ENCODE data around the gene VIPR1. TPM values are rescaled to one million over a fixed set of nuclear protein-coding genes. Genes with fewer than 3 reads are reported as not detected.
A peak's percentile ranks its signal among the peaks of the same experiment; 100 is the strongest.

VIPR1 gene
- total RNA-seq, 2 experiments from 2014 or later, result 6.6 to 6.7 TPM

DNA sequence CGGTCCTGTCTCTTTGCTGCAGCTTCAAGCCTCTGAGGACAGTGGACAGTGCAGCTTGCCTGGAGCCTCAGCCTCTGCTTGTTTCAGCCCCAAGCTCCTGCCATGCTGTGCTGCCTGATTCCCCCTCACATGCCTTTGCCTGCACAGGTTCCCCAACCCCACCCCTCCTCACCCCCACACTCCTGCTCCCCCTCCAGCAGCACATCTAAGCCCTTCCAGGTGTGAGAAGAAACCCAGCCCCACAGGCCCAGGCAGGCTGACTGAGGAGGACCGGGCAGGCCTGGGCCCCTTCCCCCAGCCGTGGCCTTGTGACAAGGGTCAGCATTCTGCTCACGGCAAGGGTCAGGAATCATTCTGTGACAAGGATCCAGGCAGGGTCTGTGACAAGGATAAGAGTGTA is 22.8 kb downstream of the VIPR1 start:
- H3K27ac Mint-ChIP-seq, result no peak overlapping the region
- no peak for ATAC-seq
- peaks cover 17% of the 10 kb centered on the region for H3K36me3 Mint-ChIP-seq (ENCODE audit: low read depth)

GRCh38 chr3:42525736-42526345 is 23.4 kb downstream of the VIPR1 start:
- H3K27me3 Mint-ChIP-seq, result no peaks in the 10 kb centered on the region
- intact Hi-C loops (cut with DNase I, micrococcal nuclease), result no loop called here
- H3K27ac Mint-ChIP-seq, result peak overlapping the region; percentile 86
- H3K36me3 Mint-ChIP-seq (ENCODE audit: low read depth), result peaks cover 17% of the 10 kb centered on the region
- ChIA-PET CTCF (interaction anchor here (0.6 to 2.0 kb wide), 8 partner anchors 8 to 198 kb away, joined by 3 to 12 read pairs (median 4); partner anchors contain the start of gene VIPR1), POLR2A (interaction anchor here (0.5 to 0.7 kb wide), 2 partner anchors 93 to 308 kb away, joined by 3 to 4 read pairs; no protein-coding TSS in a partner anchor)
- H3K4me3 Mint-ChIP-seq, result no peak overlapping the region
- DNase-seq (no peak), ATAC-seq (no peak)
- no peaks in the 10 kb centered on the region for H3K9me3 Mint-ChIP-seq (ENCODE audit: low read depth)
- peaks cover 58% of the 10 kb centered on the region for H3K4me1 Mint-ChIP-seq

More for the DNA sequence above, 22.8 kb downstream of the VIPR1 start:
- no peaks in the 10 kb centered on the region for H3K27me3 Mint-ChIP-seq
- intact Hi-C loops (cut with DNase I, micrococcal nuclease), result no loop called here
- CTCF ChIA-PET, result interaction anchor here (0.6 to 1.1 kb wide), 3 partner anchors 9 to 278 kb away, joined by 3 read pairs; no protein-coding TSS in a partner anchor
- H3K4me3 Mint-ChIP-seq, result no peak overlapping the region
- H3K9me3 Mint-ChIP-seq (ENCODE audit: low read depth), result no peaks in the 10 kb centered on the region
- POLR2A ChIA-PET, result interaction anchor here (0.7 kb wide), 1 partner anchor 307 kb away, joined by 3 read pairs; no protein-coding TSS in a partner anchor
- DNase-seq, result no peak
- peaks cover 58% of the 10 kb centered on the region for H3K4me1 Mint-ChIP-seq

DNA sequence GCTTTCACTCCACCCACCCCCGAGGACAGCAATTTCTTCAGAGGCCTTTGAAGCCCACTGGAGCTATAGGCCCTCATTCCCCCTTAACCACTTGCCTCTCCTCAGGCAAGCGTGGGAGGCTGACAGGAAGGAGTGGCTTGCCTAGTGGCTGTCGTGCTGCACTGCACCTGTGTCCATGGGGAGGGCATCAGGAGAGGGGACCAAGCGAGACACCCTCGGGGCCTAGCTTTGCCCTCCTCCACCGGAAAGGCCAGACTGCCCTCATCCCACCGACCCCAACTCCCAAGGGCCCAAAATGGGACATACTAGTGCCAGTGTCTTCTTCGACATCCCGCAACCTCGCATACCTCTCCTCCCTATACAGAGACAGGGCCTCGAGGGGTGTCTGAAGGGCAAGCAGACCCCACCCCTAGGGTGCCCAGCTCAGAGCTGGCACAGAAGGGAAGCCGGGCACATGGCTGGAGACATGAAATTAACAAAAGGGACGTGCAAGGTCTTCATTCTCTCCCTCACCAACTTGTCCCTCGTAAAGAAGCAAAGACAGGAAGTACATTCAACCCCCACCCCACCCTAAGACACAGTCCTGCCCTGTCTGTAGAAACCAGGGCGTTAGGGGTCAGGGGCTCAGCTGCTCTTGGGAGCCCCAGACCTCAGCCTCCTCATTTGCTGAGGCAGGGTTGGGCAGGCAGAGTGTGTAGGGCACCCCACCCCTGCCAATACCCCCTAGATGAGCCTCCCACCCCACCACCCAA is 24.3 kb downstream of the VIPR1 start:
- H3K36me3 Mint-ChIP-seq (ENCODE audit: low read depth), result peaks cover 12% of the 10 kb centered on the region
- no peaks in the 10 kb centered on the region for H3K27me3 Mint-ChIP-seq
- POLR2A ChIA-PET, result interaction anchor here (0.5 kb wide), 1 partner anchor 92 kb away, joined by 4 read pairs; no protein-coding TSS in a partner anchor
- H3K4me3 Mint-ChIP-seq, result no peak overlapping the region
- ATAC-seq (peak; percentile 88), DNase-seq (peak; percentile 77)
- intact Hi-C loops (cut with DNase I, micrococcal nuclease), result no loop called here
- CTCF ChIA-PET, result interaction anchor here (0.6 to 2.0 kb wide), 9 partner anchors 10 to 197 kb away, joined by 3 to 12 read pairs (median 4); partner anchors contain the start of gene VIPR1
- H3K27ac Mint-ChIP-seq, result peak overlapping the region; percentile 86
- H3K4me1 Mint-ChIP-seq, result peaks cover 64% of the 10 kb centered on the region
- no peaks in the 10 kb centered on the region for H3K9me3 Mint-ChIP-seq (ENCODE audit: low read depth)

DNA sequence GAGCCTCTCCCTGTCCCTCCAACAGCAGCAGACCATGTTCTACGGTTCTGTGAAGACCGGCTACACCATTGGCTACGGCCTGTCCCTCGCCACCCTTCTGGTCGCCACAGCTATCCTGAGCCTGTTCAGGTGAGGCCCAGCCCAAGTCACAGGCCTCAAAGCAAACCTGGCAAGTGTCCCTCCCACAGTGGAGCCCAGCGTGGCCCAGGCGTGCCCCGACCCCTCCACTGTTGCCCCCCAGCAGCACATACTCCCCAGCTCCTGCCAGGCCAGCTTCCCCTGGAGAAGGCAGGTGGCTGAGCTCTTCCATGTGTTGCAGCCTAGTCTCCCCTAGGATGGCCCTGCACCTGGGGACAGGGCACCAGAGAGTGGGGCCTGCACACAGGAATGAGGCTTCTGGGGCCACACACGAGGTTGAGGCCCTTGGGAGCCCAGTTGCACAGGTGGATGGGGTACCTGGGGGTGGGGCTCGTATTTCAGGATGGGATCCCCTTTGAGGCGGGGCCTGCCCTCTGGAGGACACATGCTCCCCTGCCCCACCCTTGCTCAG is 25.0 kb downstream of the VIPR1 start:
- Mint-ChIP-seq H3K9me3 (ENCODE audit: low read depth) (no peaks in the 10 kb centered on the region), H3K27me3 (no peaks in the 10 kb centered on the region), H3K27ac (peak overlapping the region; percentile 86), H3K36me3 (ENCODE audit: low read depth) (peaks cover 9% of the 10 kb centered on the region), H3K4me1 (peaks cover 70% of the 10 kb centered on the region), H3K4me3 (no peak overlapping the region)
- ChIA-PET POLR2A (no interaction called here), CTCF (interaction anchor here (1.1 to 2.0 kb wide), 3 partner anchors 9 to 35 kb away, joined by 5 to 12 read pairs (median 8); partner anchors contain the start of gene VIPR1)
- intact Hi-C loops (cut with DNase I, micrococcal nuclease), result no loop called here
- ATAC-seq (no peak), DNase-seq (no peak)

- no peaks in the 10 kb centered on the region for H3K27me3 Mint-ChIP-seq
- peaks cover 87% of the 10 kb centered on the region for H3K4me1 Mint-ChIP-seq
- no peaks in the 10 kb centered on the region for H3K9me3 Mint-ChIP-seq (ENCODE audit: low read depth)
- H3K27ac Mint-ChIP-seq, result no peak overlapping the region
- no peak overlapping the region for H3K4me3 Mint-ChIP-seq
- no peak for DNase-seq
- peaks cover 4% of the 10 kb centered on the region for H3K36me3 Mint-ChIP-seq (ENCODE audit: low read depth)
- ChIA-PET POLR2A (interaction anchor here (1.1 kb wide), 1 partner anchor 27 kb away, joined by 3 read pairs; the partner anchor contains the start of gene VIPR1), CTCF (interaction anchor here (0.6 to 1.1 kb wide), 4 partner anchors 27 to 282 kb away, joined by 3 to 4 read pairs (median 3); no protein-coding TSS in a partner anchor)
- ATAC-seq, result no peak
- intact Hi-C loops (cut with DNase I, micrococcal nuclease), result no loop called here
Measured at GRCh38 chr3:42529468-42529867, 27.0 kb downstream of the VIPR1 start.

- DNase-seq (no peak), ATAC-seq (no peak)
- Mint-ChIP-seq H3K36me3 (ENCODE audit: low read depth) (peaks cover 4% of the 10 kb centered on the region), H3K27ac (peak overlapping the region; percentile 1), H3K9me3 (ENCODE audit: low read depth) (no peaks in the 10 kb centered on the region), H3K4me1 (peaks cover 83% of the 10 kb centered on the region), H3K27me3 (no peaks in the 10 kb centered on the region), H3K4me3 (no peak overlapping the region)
- ChIA-PET CTCF (no interaction called here), POLR2A (interaction anchor here (1.1 kb wide), 1 partner anchor 28 kb away, joined by 3 read pairs; the partner anchor contains the start of gene VIPR1)
- intact Hi-C loops (cut with DNase I, micrococcal nuclease), result no loop called here
Measured at GRCh38 chr3:42530073-42530472, 27.6 kb downstream of the VIPR1 start.

DNA sequence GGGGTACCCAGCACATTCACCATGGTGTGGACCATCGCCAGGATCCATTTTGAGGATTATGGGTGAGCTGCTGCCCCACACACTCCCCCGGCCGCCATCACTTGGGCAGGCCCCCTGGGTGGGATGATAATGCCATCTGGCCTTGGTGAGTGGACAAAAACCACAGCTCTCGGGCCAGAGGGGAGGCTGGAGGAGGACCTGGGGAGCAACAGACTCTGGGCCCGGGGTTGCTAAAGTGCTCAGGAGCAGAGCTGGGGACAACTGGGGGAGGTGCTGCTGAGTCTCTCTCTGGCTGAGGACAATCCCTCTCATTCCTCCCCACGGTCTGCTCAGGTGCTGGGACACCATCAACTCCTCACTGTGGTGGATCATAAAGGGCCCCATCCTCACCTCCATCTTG is 29.0 kb downstream of the VIPR1 start:
- POLR2A ChIA-PET, result no interaction called here
- Mint-ChIP-seq H3K27ac (no peak overlapping the region), H3K27me3 (no peaks in the 10 kb centered on the region), H3K4me3 (no peak overlapping the region), H3K36me3 (ENCODE audit: low read depth) (peaks cover 4% of the 10 kb centered on the region), H3K9me3 (ENCODE audit: low read depth) (no peaks in the 10 kb centered on the region), H3K4me1 (peaks cover 74% of the 10 kb centered on the region)
- ATAC-seq (no peak), DNase-seq (no peak)
- intact Hi-C loops (cut with DNase I, micrococcal nuclease), result no loop called here
- CTCF ChIA-PET, result interaction anchor here (0.6 to 7.8 kb wide), 3 partner anchors 16 to 872 kb away, joined by 3 to 51 read pairs (median 15); partner anchors contain the start of gene VIPR1

- peaks cover 66% of the 10 kb centered on the region for H3K4me1 Mint-ChIP-seq
- CTCF ChIA-PET, result interaction anchor here (0.6 to 7.8 kb wide), 3 partner anchors 15 to 42 kb away, joined by 5 to 51 read pairs (median 15); partner anchors contain the start of gene VIPR1
Measured at GRCh38 chr3:42532229-42532628, 29.8 kb downstream of the VIPR1 start.

DNA sequence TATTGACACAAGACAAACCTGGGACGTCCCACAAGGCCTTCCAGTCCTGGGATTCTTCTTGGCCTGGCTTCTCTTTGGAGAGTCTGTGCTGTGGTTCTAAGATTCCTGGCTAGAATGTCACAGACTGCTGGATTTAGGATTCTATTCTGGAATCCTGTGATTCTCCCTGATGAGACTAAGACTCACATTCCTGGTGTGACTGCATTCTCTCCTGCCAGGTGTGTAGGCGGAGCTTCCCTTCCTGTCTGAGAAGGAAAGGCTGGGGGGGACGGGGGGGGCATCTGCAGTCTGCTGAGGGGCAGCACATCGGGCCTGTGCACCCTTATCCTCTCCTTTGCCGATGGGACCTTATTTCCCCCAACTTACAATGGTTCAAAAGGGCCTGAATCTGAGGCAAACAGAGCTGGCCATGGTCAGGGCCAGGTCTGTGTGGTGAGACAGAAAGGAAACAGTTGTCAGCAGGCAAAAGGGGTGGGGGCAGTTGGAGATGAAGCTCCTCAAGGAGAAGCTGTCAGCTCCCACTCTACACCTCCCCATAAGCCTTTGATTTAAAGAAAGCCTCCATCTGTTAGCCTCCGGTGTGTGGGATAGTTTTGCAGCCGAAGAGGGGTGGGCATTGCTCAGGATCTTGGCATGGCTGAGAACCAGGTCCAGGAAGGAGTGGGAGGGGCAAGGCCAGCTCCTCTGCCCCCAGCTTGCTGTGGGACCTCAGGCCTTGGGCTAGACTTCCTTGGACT is 30.9 kb downstream of the VIPR1 start:
- Mint-ChIP-seq H3K27ac (no peak overlapping the region), H3K27me3 (no peaks in the 10 kb centered on the region), H3K4me3 (no peak overlapping the region), H3K4me1 (peaks cover 58% of the 10 kb centered on the region), H3K9me3 (ENCODE audit: low read depth) (no peaks in the 10 kb centered on the region), H3K36me3 (ENCODE audit: low read depth) (peaks cover 4% of the 10 kb centered on the region)
- intact Hi-C loops (cut with DNase I, micrococcal nuclease), result no loop called here
- ATAC-seq (no peak), DNase-seq (no peak)
- ChIA-PET CTCF (interaction anchor here (0.6 to 7.8 kb wide), 8 partner anchors 8 to 530 kb away, joined by 3 to 51 read pairs (median 4); partner anchors contain the start of gene VIPR1), POLR2A (no interaction called here)

More at GRCh38 chr3:42532229-42532628, 29.8 kb downstream of the VIPR1 start:
- Mint-ChIP-seq H3K36me3 (ENCODE audit: low read depth) (peaks cover 4% of the 10 kb centered on the region), H3K4me3 (no peak overlapping the region), H3K27me3 (no peaks in the 10 kb centered on the region), H3K9me3 (ENCODE audit: low read depth) (no peaks in the 10 kb centered on the region), H3K27ac (no peak overlapping the region)
- POLR2A ChIA-PET, result no interaction called here
- intact Hi-C loops (cut with DNase I, micrococcal nuclease), result no loop called here
- DNase-seq, result no peak
- ATAC-seq, result no peak

GRCh38 chr3:42535981-42536784 is 33.7 kb downstream of the VIPR1 start:
- H3K9me3 Mint-ChIP-seq (ENCODE audit: low read depth), result no peaks in the 10 kb centered on the region
- no peaks in the 10 kb centered on the region for H3K27me3 Mint-ChIP-seq
- H3K4me1 Mint-ChIP-seq, result peaks cover 34% of the 10 kb centered on the region
- no peak overlapping the region for H3K27ac Mint-ChIP-seq
- intact Hi-C loops (cut with DNase I, micrococcal nuclease), result loop anchor here (1.0 to 5.0 kb wide), 4 partner anchors 17 to 289 kb away; partner anchors contain the start of gene VIPR1 (in 1 of the 2)
- ATAC-seq (peak; percentile 63), DNase-seq (peak; percentile 71)
- POLR2A ChIA-PET, result no interaction called here
- H3K4me3 Mint-ChIP-seq, result no peak overlapping the region
- CTCF ChIA-PET, result interaction anchor here (0.5 to 7.8 kb wide), 16 partner anchors 10 to 701 kb away, joined by 3 to 51 read pairs (median 4); partner anchors contain the start of genes SS18L2 and VIPR1
- no peaks in the 10 kb centered on the region for H3K36me3 Mint-ChIP-seq (ENCODE audit: low read depth)

All from activated CD4-positive, alpha-beta T cell treated with anti-CD3 and anti-CD28 coated beads for 36 hours (primary cell).